GM12892 (cell line): Measurements from ENCODE around the gene SOX13.

Experiments
- DNase-seq: peaks from one replicate; pipeline ENCODE4 v3.0.0; 2011; ENCODE audit not compliant: insufficient read length
- FAIRE-seq: peaks from 2 replicates; lab custom pipeline; 2011; peaks lifted over from hg19 to GRCh38; lab: Jason Lieb, UNC
- POLR2A ChIP-seq: IDR thresholded peaks from 2 replicates; pipeline ENCODE4 v1.6.1; 2011; ENCODE audit warnings: low read depth, low read length, control low read depth
- POLR2AphosphoS5 ChIP-seq: IDR thresholded peaks from 2 replicates; pipeline ENCODE4 v1.6.1; 2011; ENCODE audit warnings: low read depth, low read length, control low read depth
- TAF1 ChIP-seq: IDR thresholded peaks from 2 replicates; pipeline ENCODE4 v1.6.1; 2011; ENCODE audit warnings: low read depth, mild to moderate bottlenecking, control low read depth, low read length, borderline replicate concordance

Gene SOX13

GRCh38 chr1:204102739-204103430 lies 30.0 kb downstream of the SOX13 start:
- no peak for FAIRE-seq
- TF ChIP-seq TAF1, result no peak
- TF ChIP-seq POLR2AphosphoS5, result no peak
- TF ChIP-seq POLR2A, result no peak
- no peak for DNase-seq

GRCh38 chr1:204103431-204103741 lies 30.5 kb downstream of the SOX13 start:
- FAIRE-seq (no peak), DNase-seq (no peak)
- TF ChIP-seq TAF1, result no peak

GRCh38 chr1:204104331-204105130 lies 31.6 kb downstream of the SOX13 start:
- DNase-seq, result no peak
- TF ChIP-seq POLR2A, result no peak
- no peak for TF ChIP-seq TAF1
- no peak for TF ChIP-seq POLR2AphosphoS5
- FAIRE-seq, result no peak

GRCh38 chr1:204105131-204105515 lies 32.2 kb downstream of the SOX13 start:
- FAIRE-seq (no peak), DNase-seq (no peak)
- TF ChIP-seq TAF1 (no peak), POLR2AphosphoS5 (no peak), POLR2A (no peak)

- DNase-seq, result no peak
- FAIRE-seq, result no peak
- TF ChIP-seq TAF1, result no peak
Measured at GRCh38 chr1:204106825-204107224, 33.9 kb downstream of the SOX13 start.

- DNase-seq, result no peak
- no peak for FAIRE-seq
- TF ChIP-seq POLR2A (no peak), POLR2AphosphoS5 (no peak), TAF1 (no peak)
Measured at GRCh38 chr1:204107892-204108291, 35.0 kb downstream of the SOX13 start.

- DNase-seq, result no peak
- TF ChIP-seq POLR2A, result no peak
- no peak for TF ChIP-seq TAF1
- no peak for TF ChIP-seq POLR2AphosphoS5
- FAIRE-seq, result no peak
Measured at GRCh38 chr1:204108312-204109141, 35.6 kb downstream of the SOX13 start.

GRCh38 chr1:204110894-204111633 lies 38.1 kb downstream of the SOX13 start:
- DNase-seq, result no peak
- TF ChIP-seq POLR2AphosphoS5 (no peak), POLR2A (no peak), TAF1 (no peak)
- no peak for FAIRE-seq

- DNase-seq (no peak), FAIRE-seq (no peak)
- no peak for TF ChIP-seq POLR2AphosphoS5
- no peak for TF ChIP-seq TAF1
- no peak for TF ChIP-seq POLR2A
Measured at GRCh38 chr1:204112876-204113730, 40.2 kb downstream of the SOX13 start.

- FAIRE-seq, result no peak
- DNase-seq, result no peak
- no peak for TF ChIP-seq POLR2AphosphoS5
- TF ChIP-seq TAF1, result no peak
- TF ChIP-seq POLR2A, result no peak
Measured at GRCh38 chr1:204113896-204114295, 41.0 kb downstream of the SOX13 start.
